ENCODE data around the gene PDE4B. TPM values are rescaled to one million over a fixed set of nuclear protein-coding genes. Genes with fewer than 3 reads are reported as not detected.

The PDE4B gene
- total and polyA plus RNA-seq, 10 of the 15 experiments (the other 5 are each of a cell fraction or from before 2014, with no cell fraction given), result 3.0 to 13.2 (median 5.7) TPM

DNA sequence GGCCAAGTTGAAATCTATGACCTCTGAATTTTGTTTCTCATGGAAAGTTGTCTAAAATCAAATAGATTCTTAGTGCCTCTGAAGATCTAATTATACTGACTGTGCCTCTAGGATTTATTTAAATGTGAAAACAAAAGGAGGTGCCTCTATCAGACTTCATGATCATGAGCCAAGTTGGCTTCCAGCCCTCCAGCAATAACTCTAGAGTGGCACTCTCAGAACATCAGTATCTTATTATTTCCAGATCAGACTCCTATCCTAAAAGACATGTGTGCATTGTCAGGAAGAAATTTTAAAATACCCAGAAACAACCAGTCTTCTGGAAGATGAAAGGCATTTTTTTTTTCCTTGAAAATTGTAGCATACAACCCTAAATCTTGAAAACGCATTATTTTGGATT lies 368.0 kb downstream of the PDE4B start:
- H3K9ac ChIP-seq (ENCODE audit: control insufficient read depth, insufficient read depth, low read length), result no peak overlapping the region
- H3K27ac ChIP-seq (ENCODE audit: control insufficient read depth, insufficient read depth), result no peak overlapping the region
- H2AFZ ChIP-seq (ENCODE audit: control insufficient read depth, low read depth, low read length), result no peak overlapping the region
- no peaks in the 10 kb centered on the region for H3K27me3 ChIP-seq (replicated peaks in 1 of 2; ENCODE audit: control insufficient read depth in 2 of 2, insufficient read depth in 2 of 2, low read length in 1 of 2)
- no peaks in the 10 kb centered on the region for H3K36me3 ChIP-seq (ENCODE audit: control insufficient read depth in 2 of 2, insufficient read depth in 2 of 2, low read length in 1 of 2)
- DNase-seq (ENCODE audit: low read depth, low spot score) (no peak), FAIRE-seq (no peak), ATAC-seq (no peak)
- intact Hi-C loops (cut with micrococcal nuclease; ENCODE audit: unreplicated experiment) (no loop called here), in situ Hi-C loops (cut with MboI) (no loop called here)
- TF ChIP-seq FOS (IDR thresholded peaks at IDR 0.05; ENCODE audit: borderline replicate concordance, extremely low read depth, insufficient read length) (no peak), SUZ12 (IDR thresholded peaks at IDR 0.05; ENCODE audit: unreplicated experiment) (no peak), ZZZ3 (IDR thresholded peaks at IDR 0.05; ENCODE audit: control insufficient read depth, insufficient read length, low read depth) (no peak), RAD51 (IDR thresholded peaks at IDR 0.05) (no peak), KAT2A (conservative IDR thresholded peaks at IDR 0.05; ENCODE audit: control insufficient read depth, low read depth, low read length) (no peak), NFYA (IDR thresholded peaks at IDR 0.05; ENCODE audit: borderline replicate concordance, low read depth, low read length) (no peak), RAD21 (IDR thresholded peaks at IDR 0.05; ENCODE audit: insufficient read depth, low read depth, low read length) (no peak), ESRRA (IDR thresholded peaks at IDR 0.05; ENCODE audit: low read length) (no peak), TCF7 (IDR thresholded peaks at IDR 0.05; ENCODE audit: borderline replicate concordance) (no peak), SIX5 (IDR thresholded peaks at IDR 0.05; ENCODE audit: low read depth, low read length, severe bottlenecking) (no peak), IKZF2 (IDR thresholded peaks at IDR 0.05) (no peak)
- TF ChIP-seq, protein P1, sequence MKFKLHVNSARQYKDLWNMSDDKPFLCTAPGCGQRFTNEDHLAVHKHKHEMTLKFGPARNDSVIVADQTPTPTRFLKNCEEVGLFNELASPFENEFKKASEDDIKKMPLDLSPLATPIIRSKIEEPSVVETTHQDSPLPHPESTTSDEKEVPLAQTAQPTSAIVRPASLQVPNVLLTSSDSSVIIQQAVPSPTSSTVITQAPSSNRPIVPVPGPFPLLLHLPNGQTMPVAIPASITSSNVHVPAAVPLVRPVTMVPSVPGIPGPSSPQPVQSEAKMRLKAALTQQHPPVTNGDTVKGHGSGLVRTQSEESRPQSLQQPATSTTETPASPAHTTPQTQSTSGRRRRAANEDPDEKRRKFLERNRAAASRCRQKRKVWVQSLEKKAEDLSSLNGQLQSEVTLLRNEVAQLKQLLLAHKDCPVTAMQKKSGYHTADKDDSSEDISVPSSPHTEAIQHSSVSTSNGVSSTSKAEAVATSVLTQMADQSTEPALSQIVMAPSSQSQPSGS (IDR thresholded peaks at IDR 0.05; ENCODE audit: low read length), result no peak
- no peak overlapping the region for H3K4me2 ChIP-seq (ENCODE audit: control insufficient read depth, insufficient read depth)
- BruUV-seq (replicated peaks), result no TSS peak
- WGBS (ENCODE audit: insufficient coverage, insufficient replicate concordance, low lambda C conversion rate, missing lambda C conversion rate), result 33% methylated on average over 1 of the region's 1 CpG
- no peaks in the 10 kb centered on the region for H3K79me2 ChIP-seq (ENCODE audit: control insufficient read depth, insufficient read depth, low read length)
- CTCF ChIA-PET, result no interaction called here
- no peaks in the 10 kb centered on the region for H3K4me1 ChIP-seq (ENCODE audit: control insufficient read depth, insufficient read depth, low read length)
- no peaks in the 10 kb centered on the region for H4K20me1 ChIP-seq (ENCODE audit: control insufficient read depth, insufficient read depth)
- RAD21 ChIA-PET (ENCODE audit: unreplicated experiment), result no interaction called here
- POLR2A ChIA-PET, result no interaction called here
- no peaks in the 10 kb centered on the region for H3K9me3 ChIP-seq (replicated peaks; ENCODE audit: control insufficient read depth, insufficient read depth, low read length)
- SMC1A ChIA-PET (ENCODE audit: uncharacterized antibody, unreplicated experiment), result no interaction called here
- no peak overlapping the region for H3K4me3 ChIP-seq

Data from GM12878 (cell line).